ENCODE results near the gene MTMR3. TPM values are rescaled to one million over a fixed set of nuclear protein-coding genes. Genes with fewer than 3 reads are reported as not detected.

Gene MTMR3
- total and polyA plus RNA-seq, 4 donors = 6.0 to 38.8 (median 17.1) TPM

- Histone ChIP-seq H3K4me1 (ENCODE audit: control insufficient read depth in 4 of 4, insufficient read depth in 4 of 4, low read length in 3 of 4) (peaks cover 0 to 7% (median 3%) of the 10 kb centered on the region in 4 donors), H3K27me3 (ENCODE audit: control insufficient read depth in 4 of 4, insufficient read depth in 4 of 4, low read length in 3 of 4) (no peaks in the 10 kb centered on the region), H3K9me3 (ENCODE audit: control insufficient read depth in 4 of 4, low read length in 3 of 4) (no peaks in the 10 kb centered on the region), H3K36me3 (ENCODE audit: control insufficient read depth in 4 of 4, insufficient read depth in 3 of 4, low read depth in 1 of 4, low read length in 3 of 4) (no peaks in the 10 kb centered on the region), H3K4me3 (ENCODE audit: low read depth in 1 of 3, low read length in 3 of 3) (no peak overlapping the region), H3K27ac (ENCODE audit: low read depth in 1 of 2, low read length in 2 of 2) (no peak overlapping the region), H3K9ac (ENCODE audit: low read depth in 1 of 2, low read length in 2 of 2) (no peak overlapping the region)
- DNase-seq (ENCODE audit: low spot score) = no peak
- TF ChIP-seq TAF1 (conservative IDR thresholded peaks at IDR 0.05) (no peak), NR2F2 (IDR thresholded peaks at IDR 0.05) (no peak), ZBTB33 (IDR thresholded peaks at IDR 0.05) (no peak), EGR1 (IDR thresholded peaks at IDR 0.05; ENCODE audit: low read depth in 2 of 2) (no peak), CTCF (IDR thresholded peaks at IDR 0.05; ENCODE audit: low read depth, low read length, missing input control) (no peak), RXRA (IDR thresholded peaks at IDR 0.05) (no peak)
- WGBS = 95% methylated on average over 1 of the region's 1 CpG
These were observed 50.6 kb downstream of the MTMR3 start for GRCh38 chr22:29933619-29934018.

- TF ChIP-seq ATF3 (IDR thresholded peaks at IDR 0.05) (no peak), JUND (IDR thresholded peaks at IDR 0.05) (no peak), MAX (IDR thresholded peaks at IDR 0.05) (no peak), FOXA1 (IDR thresholded peaks at IDR 0.05) (no peak), FOXA2 (IDR thresholded peaks at IDR 0.05) (no peak)
- no peaks in the 10 kb centered on the region for H3K36me3 ChIP-seq (ENCODE audit: control insufficient read depth in 4 of 4, insufficient read depth in 3 of 4, low read depth in 1 of 4, low read length in 3 of 4)
- no peaks in the 10 kb centered on the region for H3K9me3 ChIP-seq (ENCODE audit: control insufficient read depth in 4 of 4, low read length in 3 of 4)
- no peak overlapping the region for H3K9ac ChIP-seq (ENCODE audit: low read depth in 1 of 2, low read length in 2 of 2)
- 96% methylated on average over 2 of the region's 2 CpGs for WGBS
- DNase-seq (ENCODE audit: low spot score) = no peak
- no peak overlapping the region for H3K27ac ChIP-seq (ENCODE audit: low read depth in 1 of 2, low read length in 2 of 2)
- H3K4me3 ChIP-seq (ENCODE audit: low read depth in 1 of 3, low read length in 3 of 3) = no peak overlapping the region
- H3K4me1 ChIP-seq (ENCODE audit: control insufficient read depth in 4 of 4, insufficient read depth in 4 of 4, low read length in 3 of 4) = peaks cover 0 to 7% (median 3%) of the 10 kb centered on the region in 4 donors
- no peaks in the 10 kb centered on the region for H3K27me3 ChIP-seq (ENCODE audit: control insufficient read depth in 4 of 4, insufficient read depth in 4 of 4, low read length in 3 of 4)
These were observed 51.6 kb downstream of the MTMR3 start for GRCh38 chr22:29934596-29934995.

GRCh38 chr22:29936186-29936585, 53.2 kb downstream of the MTMR3 start:
- TF ChIP-seq JUND (IDR thresholded peaks at IDR 0.05) (no peak), SP1 (IDR thresholded peaks at IDR 0.05) (no peak), HNF4G (IDR thresholded peaks at IDR 0.05) (no peak), ATF3 (IDR thresholded peaks at IDR 0.05) (no peak), EGR1 (IDR thresholded peaks at IDR 0.05; ENCODE audit: low read depth in 2 of 2) (no peak), NR2F2 (IDR thresholded peaks at IDR 0.05) (no peak), TAF1 (conservative IDR thresholded peaks at IDR 0.05) (no peak), HNF4A (conservative IDR thresholded peaks at IDR 0.05) (no peak), ZBTB33 (IDR thresholded peaks at IDR 0.05) (no peak), GABPA (IDR thresholded peaks at IDR 0.05 in 1 of 2, conservative IDR thresholded peaks at IDR 0.05 in 1 of 2) (no peak)
- Histone ChIP-seq H3K27me3 (ENCODE audit: control insufficient read depth in 4 of 4, insufficient read depth in 4 of 4, low read length in 3 of 4) (no peaks in the 10 kb centered on the region), H3K9me3 (ENCODE audit: control insufficient read depth in 4 of 4, low read length in 3 of 4) (no peaks in the 10 kb centered on the region), H3K27ac (ENCODE audit: low read depth in 1 of 2, low read length in 2 of 2) (no peak overlapping the region), H3K36me3 (ENCODE audit: control insufficient read depth in 4 of 4, insufficient read depth in 3 of 4, low read depth in 1 of 4, low read length in 3 of 4) (no peaks in the 10 kb centered on the region), H3K9ac (ENCODE audit: low read depth in 1 of 2, low read length in 2 of 2) (no peak overlapping the region), H3K4me3 (ENCODE audit: low read depth in 1 of 3, low read length in 3 of 3) (no peak overlapping the region), H3K4me1 (ENCODE audit: control insufficient read depth in 4 of 4, insufficient read depth in 4 of 4, low read length in 3 of 4) (peaks cover 0 to 7% (median 3%) of the 10 kb centered on the region in 4 donors)
- no peak for DNase-seq (ENCODE audit: low spot score)
- WGBS = 69% methylated on average over 1 of the region's 1 CpG
